ENCODE measurements around the gene UBALD1. TPM values are rescaled to one million over a fixed set of nuclear protein-coding genes. Genes with fewer than 3 reads are reported as not detected.

Gene UBALD1
- total and polyA plus RNA-seq, 2 donors (not counting 3 experiments of a cell fraction or from before 2014, with no cell fraction given): 24.8 to 41.6 TPM

GRCh38 chr16:4637501-4638166 lies 22.9 kb upstream of the UBALD1 start:
- POLR2A ChIA-PET: no interaction called here

More at GRCh38 chr16:4637501-4638166, 22.9 kb upstream of the UBALD1 start:
- no peaks in the 10 kb centered on the region for H3K4me1 ChIP-seq (ENCODE audit: control insufficient read depth, extremely low read depth, insufficient read depth, low read length)
- intact Hi-C loops (cut with micrococcal nuclease) (no loop called here), dilution Hi-C loops (cut with MboI; ENCODE audit: extremely low pct_ligation_motif_present, low sequenced_read_pairs) (no loop called here)
- no peak overlapping the region for H3K4me3 ChIP-seq (replicated peaks in 1 of 3; ENCODE audit: insufficient read depth in 1 of 3, low read depth in 1 of 3, low read length in 3 of 3)
- H3K79me2 ChIP-seq (ENCODE audit: control insufficient read depth, insufficient read depth, low read length): peaks cover 55% of the 10 kb centered on the region
- no peak overlapping the region for H2AFZ ChIP-seq (ENCODE audit: low read depth, low read length)
- H3K9ac ChIP-seq (replicated peaks; ENCODE audit: extremely low read depth, insufficient read depth, low read length): no peak overlapping the region
- no peaks in the 10 kb centered on the region for H3K9me1 ChIP-seq (replicated peaks; ENCODE audit: control insufficient read depth, extremely low read depth, insufficient read depth, low read length)
- no peaks in the 10 kb centered on the region for H3K9me3 ChIP-seq (replicated peaks; ENCODE audit: control insufficient read depth, insufficient read depth, low read length)
- no peaks in the 10 kb centered on the region for H4K20me1 ChIP-seq (replicated peaks; ENCODE audit: control insufficient read depth, extremely low read depth, insufficient read depth, low read length)
- no TSS peak for BruUV-seq (replicated peaks)
- FAIRE-seq (no peak), DNase-seq (ENCODE audit: low read depth, low spot score) (no peak)
- peaks cover 0 to 9% of the 10 kb centered on the region in 2 experiments for H3K36me3 ChIP-seq (ENCODE audit: control insufficient read depth in 2 of 2, extremely low read depth in 1 of 2, insufficient read depth in 2 of 2, low read length in 2 of 2)
- H3K4me2 ChIP-seq (ENCODE audit: insufficient read depth, low read length): no peak overlapping the region
- CTCF ChIA-PET: interaction anchor here (1.7 to 2.7 kb wide), 2 partner anchors 12 to 14 kb away, joined by 7 to 8 read pairs; partner anchors contain the start of gene MGRN1
- H3K27me3 ChIP-seq (ENCODE audit: control insufficient read depth in 2 of 2, insufficient read depth in 2 of 2, low read length in 2 of 2): no peaks in the 10 kb centered on the region
- H3K27ac ChIP-seq (ENCODE audit: insufficient read depth, low read depth, low read length): no peak overlapping the region
- no peak for TF ChIP-seq FOS (IDR thresholded peaks at IDR 0.05; ENCODE audit: borderline replicate concordance, insufficient read depth, low read length)
- TF ChIP-seq POLR2A (IDR thresholded peaks at IDR 0.05; ENCODE audit: low read depth, low read length): no peak
- TF ChIP-seq MYC (IDR thresholded peaks at IDR 0.05; ENCODE audit: low read depth, low read length): no peak
- no peak for TF ChIP-seq EZH2 (IDR thresholded peaks at IDR 0.05; ENCODE audit: borderline replicate concordance, low read depth, low read length, severe bottlenecking)
- no peak for TF ChIP-seq MAX (IDR thresholded peaks at IDR 0.05; ENCODE audit: insufficient read depth, insufficient read length)
- no peak for TF ChIP-seq GATA2 (IDR thresholded peaks at IDR 0.05; ENCODE audit: insufficient read depth, insufficient read length, low read depth, low read length)
- no peak for TF ChIP-seq CTCF (IDR thresholded peaks at IDR 0.05; ENCODE audit: extremely low read depth in 1 of 2, insufficient read depth in 1 of 2, low read depth in 1 of 2, low read length in 2 of 2)
- TF ChIP-seq POLR2AphosphoS5 (IDR thresholded peaks at IDR 0.05; ENCODE audit: insufficient read depth, low read depth, low read length): no peak
- no peak for TF ChIP-seq JUN (IDR thresholded peaks at IDR 0.05; ENCODE audit: borderline replicate concordance, insufficient read depth, insufficient read length, low read depth)
